Lung (tissue), 12 donors: ENCODE measurements around the gene KLK11. TPM values are rescaled to one million over a fixed set of nuclear protein-coding genes. Genes with fewer than 3 reads are reported as not detected.

Experiments
- ATAC-seq: fragments of 200-7000 bp; cut with Tn5 transposase; one replicate; pipeline ENCODE4 v1.9.1; 2020; ENCODE audit warnings: moderate number of reproducible peaks; ENCODE audit not compliant: insufficient read depth, low FRiP score
- DNase-seq, 3 donors: peaks; one replicate each; pipeline ENCODE4 v3.0.0-alpha.2; 2013 to 2017
- H3K27ac ChIP-seq, 2 donors: one replicate each; pipeline ENCODE4 v1.5.1; 2013; ENCODE audit warnings: mild to moderate bottlenecking in 2 of 2, moderate library complexity in 2 of 2, control low read depth in 1 of 2, inconsistent platforms in 1 of 2, low read depth in 1 of 2, low read length in 1 of 2
- H3K27me3 ChIP-seq, 3 donors: one replicate each; pipeline ENCODE4 v1.5.1; 2013; ENCODE audit warnings: low read length in 2 of 3; ENCODE audit not compliant: control insufficient read depth in 3 of 3, insufficient read depth in 3 of 3
- H3K36me3 ChIP-seq, 4 donors: one replicate each; pipeline ENCODE4 v1.5.1; 2013; ENCODE audit warnings: low read length in 4 of 4, mild to moderate bottlenecking in 1 of 4, moderate library complexity in 1 of 4; ENCODE audit not compliant: control insufficient read depth in 4 of 4, insufficient read depth in 4 of 4
- H3K4me1 ChIP-seq, 5 donors: one replicate each; pipeline ENCODE4 v1.5.1; 2013; ENCODE audit warnings: low read length in 5 of 5, mild to moderate bottlenecking in 2 of 5, moderate library complexity in 1 of 5; ENCODE audit not compliant: control insufficient read depth in 5 of 5, insufficient read depth in 5 of 5
- H3K4me3 ChIP-seq: one replicate; pipeline ENCODE4 v1.5.1; 2013; ENCODE audit warnings: mild to moderate bottlenecking, control low read depth, moderate library complexity
- H3K9ac ChIP-seq, 2 donors: one replicate each; pipeline ENCODE4 v1.5.1; 2013; ENCODE audit warnings: low read length in 2 of 2, control low read depth in 1 of 2; ENCODE audit not compliant: insufficient read depth in 1 of 2
- H3K9me3 ChIP-seq, 4 donors: one replicate each; pipeline ENCODE4 v1.5.1; 2013; ENCODE audit warnings: low read length in 3 of 4, mild to moderate bottlenecking in 1 of 4, moderate library complexity in 1 of 4; ENCODE audit not compliant: control insufficient read depth in 4 of 4, insufficient read depth in 3 of 4
- whole genome bisulfite sequencing, 2 donors: extraction: QIAGEN DNeasy Blood & Tissue Kit; methylation state at CpG; one replicate each; pipeline ENCODE4 v1.1.7; 2013; 5-methylcytosine and 5-hydroxymethylcytosine counted together
- polyA plus RNA-seq, 2 donors: library from polyadenylated mRNA; stranded (reverse); fragments of 200-250 nt; gene quantifications; one replicate each; pipeline ENCODE4 v1.2.1, GENCODE V29; 2013
- total RNA-seq, 2 donors: library from RNA; depleted of rRNA in 1 of 2; stranded (reverse); fragments of >200 nt in 1 of 2; gene quantifications; one replicate each; pipeline ENCODE4 v1.2.1, GENCODE V29; 2014 to 2021
- TF ChIP-seq, protein P1 (sequence below): IDR thresholded peaks from 2 replicates; pipeline ENCODE4 v1.5.1; 2012; ENCODE audit warnings: mild to moderate bottlenecking; ENCODE audit errors: control extremely low read depth, extremely low read depth
- donor health status: control.
- donor health status: control.
- donor health status: Bipolar disorder and iron deficiency.
- donor health status: healthy.
- donor health status: DM: yes; HTN: yes; CAD: no.

KLK11 gene
- total and polyA plus RNA-seq, 4 donors = 14.1 to 38.6 (median 19.5) TPM

DNA sequence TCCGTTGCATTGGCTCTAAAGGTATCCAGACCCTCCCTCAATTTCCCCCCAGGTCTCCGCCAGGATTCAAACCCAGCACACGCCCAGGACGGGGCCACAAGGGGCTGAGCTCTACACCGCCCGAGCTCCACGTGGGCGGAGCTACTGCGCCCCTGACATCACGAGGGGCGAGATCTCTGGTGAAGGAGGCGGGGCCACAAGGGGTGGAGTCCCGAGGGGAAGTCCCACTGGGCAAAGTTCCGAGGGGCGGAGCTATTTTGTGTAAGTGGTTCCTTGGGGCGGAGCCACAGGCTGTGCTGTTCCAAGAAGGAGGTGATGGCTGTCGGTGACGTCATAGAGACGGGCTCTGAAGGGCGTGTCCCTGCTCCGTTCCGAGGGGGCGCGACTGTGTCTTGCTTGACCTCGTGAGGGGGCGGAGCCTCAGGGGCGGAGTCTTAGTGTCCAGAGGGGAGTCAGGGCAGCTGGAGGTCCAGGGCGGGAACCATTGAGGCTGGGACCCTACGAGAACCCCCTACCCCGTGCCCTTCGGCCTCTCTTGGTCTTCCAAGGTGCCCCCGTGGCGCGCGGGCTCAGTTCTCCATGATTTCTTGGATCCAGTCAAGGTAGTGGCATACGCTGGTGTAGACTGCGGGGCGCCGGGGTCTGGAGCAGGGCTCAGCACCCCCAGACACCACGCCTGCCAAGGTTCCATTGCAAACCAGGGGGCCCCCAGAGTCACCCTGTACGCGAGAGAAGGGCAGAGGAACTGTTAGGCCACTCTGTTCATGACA lies 23.7 kb downstream of the KLK11 start:
- 54 to 62% methylated on average over 41 to 42 of the region's 42 CpGs for WGBS, 2 donors
- H3K36me3 ChIP-seq = no peaks in the 10 kb centered on the region
- H3K4me3 ChIP-seq = no peak overlapping the region
- TF ChIP-seq, protein P1, sequence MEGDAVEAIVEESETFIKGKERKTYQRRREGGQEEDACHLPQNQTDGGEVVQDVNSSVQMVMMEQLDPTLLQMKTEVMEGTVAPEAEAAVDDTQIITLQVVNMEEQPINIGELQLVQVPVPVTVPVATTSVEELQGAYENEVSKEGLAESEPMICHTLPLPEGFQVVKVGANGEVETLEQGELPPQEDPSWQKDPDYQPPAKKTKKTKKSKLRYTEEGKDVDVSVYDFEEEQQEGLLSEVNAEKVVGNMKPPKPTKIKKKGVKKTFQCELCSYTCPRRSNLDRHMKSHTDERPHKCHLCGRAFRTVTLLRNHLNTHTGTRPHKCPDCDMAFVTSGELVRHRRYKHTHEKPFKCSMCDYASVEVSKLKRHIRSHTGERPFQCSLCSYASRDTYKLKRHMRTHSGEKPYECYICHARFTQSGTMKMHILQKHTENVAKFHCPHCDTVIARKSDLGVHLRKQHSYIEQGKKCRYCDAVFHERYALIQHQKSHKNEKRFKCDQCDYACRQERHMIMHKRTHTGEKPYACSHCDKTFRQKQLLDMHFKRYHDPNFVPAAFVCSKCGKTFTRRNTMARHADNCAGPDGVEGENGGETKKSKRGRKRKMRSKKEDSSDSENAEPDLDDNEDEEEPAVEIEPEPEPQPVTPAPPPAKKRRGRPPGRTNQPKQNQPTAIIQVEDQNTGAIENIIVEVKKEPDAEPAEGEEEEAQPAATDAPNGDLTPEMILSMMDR = no peak
- H3K9me3 ChIP-seq = no peaks in the 10 kb centered on the region
- H3K9ac ChIP-seq = no peak overlapping the region
- DNase-seq (no peak), ATAC-seq (no peak)
- peaks cover 0 to 17% (median 4%) of the 10 kb centered on the region in 3 donors for H3K27me3 ChIP-seq
- H3K27ac ChIP-seq = no peak overlapping the region
- no peaks in the 10 kb centered on the region for H3K4me1 ChIP-seq

DNA sequence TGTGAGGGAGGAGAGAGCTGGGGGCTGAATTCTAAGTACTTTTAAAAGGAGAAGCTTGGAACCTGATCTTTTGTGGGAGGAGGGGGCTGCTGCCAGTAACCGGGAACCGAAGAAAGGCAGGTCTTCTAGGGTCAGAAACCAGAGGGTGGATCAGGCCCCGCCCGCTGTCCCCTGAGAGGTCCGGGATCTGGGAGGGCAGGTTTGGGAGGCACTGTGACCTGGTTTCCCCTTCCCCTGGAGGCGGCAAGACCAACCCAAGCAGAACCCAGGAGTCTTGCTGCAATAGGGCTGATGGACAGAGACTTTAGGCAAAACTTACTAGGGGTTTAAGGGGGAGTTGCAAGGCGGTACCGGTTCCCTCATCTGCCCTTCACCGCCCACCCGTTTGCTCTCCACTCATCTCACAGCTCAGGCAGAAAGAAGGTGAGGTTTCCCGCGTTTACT lies 24.3 kb downstream of the KLK11 start:
- 37 to 40% methylated on average over 12 of the region's 12 CpGs for whole genome bisulfite sequencing, 2 donors
- Histone ChIP-seq H3K9ac (no peak overlapping the region), H3K27me3 (peaks cover 0 to 15% (median 4%) of the 10 kb centered on the region in 3 donors), H3K4me3 (no peak overlapping the region), H3K9me3 (no peaks in the 10 kb centered on the region), H3K27ac (no peak overlapping the region), H3K36me3 (no peaks in the 10 kb centered on the region), H3K4me1 (no peaks in the 10 kb centered on the region)
- DNase-seq (no peak), ATAC-seq (no peak)
- TF ChIP-seq, protein P1 = no peak

DNA sequence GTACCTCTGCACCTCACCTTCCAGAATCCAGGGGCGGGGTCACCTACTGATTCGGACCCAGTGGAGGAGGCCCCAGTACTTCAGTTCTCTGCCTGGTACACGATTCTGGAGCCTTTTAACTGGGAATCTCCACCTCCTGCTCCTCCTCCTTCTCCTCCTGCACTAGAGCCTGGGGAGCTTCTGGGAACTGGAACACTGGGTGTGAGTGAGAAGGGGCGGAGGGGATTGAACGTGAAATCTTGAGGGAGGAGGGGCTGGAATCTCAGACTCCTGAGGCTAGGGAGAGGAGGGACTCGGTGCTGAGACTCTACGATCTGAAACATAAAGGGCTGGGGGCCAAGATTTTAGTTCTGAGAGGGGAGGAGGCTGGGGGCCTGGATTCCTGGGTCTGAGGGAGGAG lies 24.9 kb downstream of the KLK11 start, which contains the start of gene KLK8:
KLK8 (minus strand) TSS at position 90 of the 400 bp plus-strand sequence. CDS start 437 bp downstream, outside the sequence.
- ATAC-seq (no peak), DNase-seq (no peak)
- TF ChIP-seq, protein P1 = no peak
- H3K36me3 ChIP-seq = no peaks in the 10 kb centered on the region
- no peak within 1 kb of the TSS for H3K27ac ChIP-seq
- no peak within 1 kb of the TSS for H3K4me3 ChIP-seq
- H3K27me3 ChIP-seq = peaks cover 0 to 15% (median 4%) of the 10 kb centered on the region in 3 donors
- H3K4me1 ChIP-seq = no peaks in the 10 kb centered on the region
- 26 to 41% methylated on average over 7 of the region's 7 CpGs for WGBS, 2 donors
- H3K9ac ChIP-seq = no peak within 1 kb of the TSS
- H3K9me3 ChIP-seq = no peaks in the 10 kb centered on the region
